HEK293 (cell line): ENCODE data around the gene FHDC1.

Experiments used
- CTCF ChIP-seq: fragments of 450-650 bp; formaldehyde crosslinking; IDR thresholded peaks from 2 replicates; pipeline ENCODE4 v1.5.1; 2016; ENCODE audit warnings: missing biosample characterization, missing genetic modification characterization
- MYNN ChIP-seq: fragments of 450-650 bp; formaldehyde crosslinking; IDR thresholded peaks from 2 replicates; pipeline ENCODE4 v1.5.1; 2016; ENCODE audit warnings: missing biosample characterization, missing genetic modification characterization, borderline replicate concordance
- ZBTB26 ChIP-seq: fragments of 450-650 bp; formaldehyde crosslinking; optimal IDR thresholded peaks from 2 replicates; pipeline ENCODE3; 2016; ENCODE audit warnings: missing biosample characterization, mild to moderate bottlenecking, missing genetic modification characterization
- ZNF138 ChIP-seq: fragments of 450-650 bp; formaldehyde crosslinking; IDR thresholded peaks from 2 replicates; pipeline ENCODE4 v1.5.1; 2016; ENCODE audit warnings: missing biosample characterization, missing genetic modification characterization, borderline replicate concordance
- ZNF239 ChIP-seq: fragments of 450-650 bp; formaldehyde crosslinking; IDR thresholded peaks from 2 replicates; pipeline ENCODE4 v1.5.1; 2016; ENCODE audit warnings: missing biosample characterization, missing genetic modification characterization
- ZNF37A ChIP-seq: fragments of 450-650 bp; IDR thresholded peaks from 2 replicates; pipeline ENCODE4 v1.5.1; 2018; ENCODE audit warnings: missing biosample characterization, missing genetic modification characterization
- ZNF394 ChIP-seq: fragments of 450-650 bp; formaldehyde crosslinking; IDR thresholded peaks from 2 replicates; pipeline ENCODE4 v1.5.1; 2016; ENCODE audit warnings: missing biosample characterization, missing genetic modification characterization, mild to moderate bottlenecking, moderate library complexity, borderline replicate concordance
- ZNF501 ChIP-seq: fragments of 450-650 bp; formaldehyde crosslinking; IDR thresholded peaks from 2 replicates; pipeline ENCODE4 v1.5.1; 2016; ENCODE audit warnings: missing biosample characterization, missing genetic modification characterization
- ZNF626 ChIP-seq: fragments of 450-650 bp; sonication (Bioruptor Pico); formaldehyde crosslinking; IDR thresholded peaks from 2 replicates; pipeline ENCODE4 v1.5.1; 2018; ENCODE audit warnings: missing biosample characterization, missing genetic modification characterization, inconsistent platforms
- ZNF707 ChIP-seq: fragments of 450-650 bp; formaldehyde crosslinking; IDR thresholded peaks from 2 replicates; pipeline ENCODE4 v1.5.1; 2016; ENCODE audit warnings: missing biosample characterization, missing genetic modification characterization
- ZNF843 ChIP-seq: fragments of 450-650 bp; formaldehyde crosslinking; IDR thresholded peaks from 2 replicates; pipeline ENCODE4 v1.5.1; 2016; ENCODE audit warnings: missing biosample characterization, missing genetic modification characterization

- TF ChIP-seq ZBTB26 (tag by site-specific recombination) (no peak), CTCF (tag by site-specific recombination) (no peak), ZNF626 (no peak), ZNF501 (tag by site-specific recombination) (no peak), ZNF394 (tag by site-specific recombination) (no peak), ZNF37A (tag by site-specific recombination) (no peak), ZNF239 (tag by site-specific recombination) (no peak), MYNN (no peak), ZNF707 (tag by site-specific recombination) (no peak), ZNF843 (tag by site-specific recombination) (no peak), ZNF138 (tag by site-specific recombination) (no peak)
These were observed 5.3 kb downstream of the FHDC1 start for GRCh38 chr4:152941411-152941810.
